Common myeloid progenitor, CD34-positive (primary cell): Measurements from ENCODE around the gene ANKS6.

Source experiments
- CTCF ChIA-PET: fragments of 350-600 bp; sonication (Branson Sonifier 250); formaldehyde crosslinking; loops from one replicate; lab custom pipeline; 2021; ENCODE audit warnings: antibody characterized with exemption; lab: Charles Lee
- POLR2A ChIA-PET: fragments of 350-600 bp; sonication (Branson Sonifier 250); formaldehyde crosslinking; loops from one replicate; lab custom pipeline; 2021; ENCODE audit warnings: antibody characterized with exemption; lab: Charles Lee
- DNase-seq, 3 donors: peaks; one replicate each; pipeline versions ENCODE4 v3.0.0 to v3.0.0-alpha.2; 2013
- H3K27ac ChIP-seq, 2 experiments: 1 replicate in 1 of 2; 2 replicates in 1 of 2; pipeline ENCODE4 v1.7.0; 2013; ENCODE audit warnings: inconsistent platforms in 2 of 2, low read length in 2 of 2, mild to moderate bottlenecking in 2 of 2, low read depth in 1 of 2, moderate library complexity in 1 of 2; ENCODE audit not compliant: severe bottlenecking in 2 of 2, insufficient read depth in 1 of 2, poor library complexity in 1 of 2
- H3K27me3 ChIP-seq, 5 experiments: replicated peaks in 2 of 5; 1 replicate in 3 of 5; 2 replicates in 2 of 5; pipeline versions ENCODE4 v1.6.1 to v1.7.0; 2013; ENCODE audit warnings: low read length in 4 of 5, mild to moderate bottlenecking in 2 of 5, moderate library complexity in 2 of 5, inconsistent platforms in 1 of 5; ENCODE audit not compliant: insufficient read depth in 5 of 5, control insufficient read depth in 4 of 5
- H3K36me3 ChIP-seq, 4 experiments: 1 replicate in 2 of 4; 2 replicates in 2 of 4; pipeline versions ENCODE4 v1.6.1 to v1.7.0; 2013; ENCODE audit warnings: low read length in 3 of 4, control low read depth in 1 of 4, mild to moderate bottlenecking in 1 of 4; ENCODE audit not compliant: control insufficient read depth in 4 of 4, insufficient read depth in 4 of 4
- H3K4me1 ChIP-seq, 4 experiments: 1 replicate in 3 of 4; 2 replicates in 1 of 4; pipeline versions ENCODE4 v1.6.1 to v1.7.1; 2013; ENCODE audit warnings: low read length in 3 of 4, mild to moderate bottlenecking in 3 of 4, control low read depth in 1 of 4, inconsistent platforms in 1 of 4, moderate library complexity in 1 of 4; ENCODE audit not compliant: control insufficient read depth in 4 of 4, insufficient read depth in 4 of 4; ENCODE audit errors: control extremely low read depth in 1 of 4
- H3K4me3 ChIP-seq, 7 experiments: 1 replicate in 4 of 7; 2 replicates in 3 of 7; pipeline versions ENCODE4 v1.5.1 to v1.7.0; 2013; ENCODE audit warnings: mild to moderate bottlenecking in 7 of 7, low read length in 6 of 7, moderate library complexity in 6 of 7, inconsistent platforms in 2 of 7, low read depth in 2 of 7, control low read depth in 1 of 7; ENCODE audit not compliant: insufficient read depth in 4 of 7, control insufficient read depth in 1 of 7; ENCODE audit errors: extremely low read depth in 1 of 7
- H3K9me3 ChIP-seq, 5 experiments: 1 replicate in 4 of 5; 2 replicates in 1 of 5; pipeline versions ENCODE4 v1.6.1 to v1.7.1; 2013; ENCODE audit warnings: low read length in 4 of 5, mild to moderate bottlenecking in 2 of 5, inconsistent platforms in 1 of 5, low read depth in 1 of 5, moderate library complexity in 1 of 5; ENCODE audit not compliant: control insufficient read depth in 4 of 5, insufficient read depth in 2 of 5; ENCODE audit errors: control extremely low read depth in 1 of 5
- WGBS: methylation state at CpG from one replicate; pipeline ENCODE4 v1.1.5; 2013; ENCODE audit not compliant: insufficient coverage; 5-methylcytosine and 5-hydroxymethylcytosine counted together

The ANKS6 gene

DNA sequence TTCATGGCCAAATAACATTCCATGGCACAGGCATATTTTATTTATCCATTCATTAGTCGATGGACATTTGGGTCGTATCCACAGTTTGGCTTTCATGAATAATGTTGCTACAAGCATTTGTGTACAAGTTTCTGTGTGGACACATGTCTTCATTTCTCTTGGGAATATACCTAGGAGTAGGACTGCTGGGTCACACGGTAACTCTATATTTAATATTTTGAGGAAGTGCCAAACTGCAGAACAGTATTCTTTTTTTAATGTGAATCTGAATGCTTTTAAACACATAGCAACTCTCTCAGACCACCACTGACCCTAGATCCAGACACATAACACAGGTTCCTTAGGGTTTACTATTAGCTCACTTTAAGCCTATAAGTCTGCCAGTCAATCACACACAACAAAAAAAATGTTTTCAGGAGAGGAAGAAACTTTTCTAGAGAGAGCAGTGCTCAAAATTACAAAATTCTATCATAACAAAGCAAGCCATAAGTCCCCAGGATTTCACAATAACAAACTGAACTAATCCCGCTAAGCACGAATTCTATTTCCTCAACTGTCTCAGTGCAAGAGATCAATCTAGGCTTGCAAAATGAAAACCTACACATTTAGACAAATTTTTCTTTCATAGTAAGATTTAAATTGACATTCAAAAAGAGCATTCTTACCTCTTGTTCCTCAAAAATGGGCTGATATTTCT is 45.8 kb downstream of the ANKS6 start:
- ChIA-PET CTCF (interaction anchor here (1.4 kb wide), 1 partner anchor 27 kb away, joined by 3 read pairs; no protein-coding TSS in a partner anchor), POLR2A (no interaction called here)
- no peak overlapping the region for H3K27ac ChIP-seq
- peaks cover 0 to 12% (median 0%) of the 10 kb centered on the region in 4 experiments for H3K4me1 ChIP-seq
- peaks cover 0 to 2% (median 0%) of the 10 kb centered on the region in 5 experiments for H3K9me3 ChIP-seq
- H3K4me3 ChIP-seq = no peak overlapping the region
- WGBS = 100% methylated on average over 2 of the region's 5 CpGs
- H3K27me3 ChIP-seq = peaks cover 0 to 4% (median 0%) of the 10 kb centered on the region in 5 experiments
- no peak for DNase-seq
- H3K36me3 ChIP-seq = peaks cover 4 to 36% (median 18%) of the 10 kb centered on the region in 4 experiments

- Histone ChIP-seq H3K36me3 (peaks cover 3 to 33% (median 10%) of the 10 kb centered on the region in 4 experiments), H3K4me3 (no peak overlapping the region), H3K9me3 (no peaks in the 10 kb centered on the region), H3K4me1 (peaks cover 0 to 12% (median 0%) of the 10 kb centered on the region in 4 experiments), H3K27me3 (peaks cover 0 to 17% (median 2%) of the 10 kb centered on the region in 5 experiments), H3K27ac (no peak overlapping the region)
- 100% methylated on average over 3 of the region's 5 CpGs for WGBS
- CTCF ChIA-PET = interaction anchor here (1.3 to 1.4 kb wide), 2 partner anchors 19 to 30 kb away, joined by 3 read pairs; no protein-coding TSS in a partner anchor
- no peak for DNase-seq
- POLR2A ChIA-PET = no interaction called here
These were observed 48.9 kb downstream of the ANKS6 start for GRCh38 chr9:98747476-98747875.

DNA sequence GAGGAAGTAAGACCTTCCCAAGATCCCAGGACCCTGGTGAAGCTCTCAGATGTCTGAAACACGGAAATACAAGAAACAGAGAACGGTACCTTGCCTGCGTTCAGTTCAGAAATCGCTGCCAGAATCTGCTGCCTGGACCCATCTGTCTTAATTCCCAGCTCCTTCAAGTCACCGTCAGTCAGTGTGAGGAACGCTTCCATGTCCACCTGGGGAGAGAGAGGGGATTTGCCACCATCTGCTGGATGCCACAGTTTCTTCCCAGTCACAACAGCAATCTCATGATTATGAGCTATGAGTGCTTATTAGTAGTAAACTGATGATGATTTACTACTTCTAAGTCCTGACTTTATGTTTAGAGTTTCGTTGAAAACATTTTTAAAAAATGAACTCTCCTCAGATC is 50.9 kb downstream of the ANKS6 start:
- CTCF ChIA-PET = interaction anchor here (1.1 kb wide), 1 partner anchor 12 kb away, joined by 3 read pairs; no protein-coding TSS in a partner anchor

GRCh38 chr9:98743818-98744611 is 52.3 kb downstream of the ANKS6 start:
- H3K4me1 ChIP-seq = peaks cover 0 to 10% (median 4%) of the 10 kb centered on the region in 4 experiments
- POLR2A ChIA-PET = no interaction called here
- 94% methylated on average over 6 of the region's 14 CpGs for WGBS

More for the DNA sequence above, 50.9 kb downstream of the ANKS6 start:
- H3K27me3 ChIP-seq = peaks cover 0 to 19% (median 4%) of the 10 kb centered on the region in 5 experiments
- H3K4me1 ChIP-seq = peaks cover 0 to 5% (median 3%) of the 10 kb centered on the region in 4 experiments
- no peak overlapping the region for H3K4me3 ChIP-seq
- peaks cover 3 to 30% (median 6%) of the 10 kb centered on the region in 4 experiments for H3K36me3 ChIP-seq
- no peak for DNase-seq
- POLR2A ChIA-PET = no interaction called here
- no peaks in the 10 kb centered on the region for H3K9me3 ChIP-seq
- H3K27ac ChIP-seq = no peak overlapping the region
- WGBS = 97% methylated on average over 7 of the region's 7 CpGs

DNA sequence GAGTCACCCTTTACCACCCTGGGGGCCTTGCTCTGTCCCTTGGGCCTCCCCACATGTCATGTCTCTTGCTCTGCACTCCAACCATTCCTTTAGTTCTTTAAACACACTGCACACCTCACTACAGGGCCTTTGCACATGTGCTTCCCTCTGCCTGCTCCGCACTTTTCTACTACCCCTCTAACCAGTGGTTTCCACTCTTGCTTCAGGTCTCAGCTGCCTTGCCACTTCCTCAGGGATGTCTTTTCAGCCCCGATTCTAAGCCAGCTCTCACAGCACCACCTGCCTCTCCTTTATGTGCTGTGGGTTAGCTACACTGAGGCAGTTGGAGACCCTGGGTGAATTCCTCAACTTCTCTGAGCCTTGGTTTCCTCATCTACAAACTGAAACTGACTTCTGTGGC is 53.0 kb downstream of the ANKS6 start:
- peaks cover 0 to 10% (median 4%) of the 10 kb centered on the region in 4 experiments for H3K4me1 ChIP-seq
- peaks cover 0 to 3% (median 0%) of the 10 kb centered on the region in 5 experiments for H3K9me3 ChIP-seq
- H3K4me3 ChIP-seq = no peak overlapping the region
- 93% methylated on average over 2 of the region's 2 CpGs for WGBS
- no peak for DNase-seq
- H3K27me3 ChIP-seq = peaks cover 0 to 19% (median 4%) of the 10 kb centered on the region in 5 experiments
- ChIA-PET CTCF (interaction anchor here (1.0 kb wide), 1 partner anchor 11 kb away, joined by 3 read pairs; no protein-coding TSS in a partner anchor), POLR2A (no interaction called here)
- no peak overlapping the region for H3K27ac ChIP-seq
- peaks cover 0 to 26% (median 6%) of the 10 kb centered on the region in 4 experiments for H3K36me3 ChIP-seq

More at GRCh38 chr9:98743818-98744611, 52.3 kb downstream of the ANKS6 start:
- Histone ChIP-seq H3K36me3 (peaks cover 1 to 26% (median 6%) of the 10 kb centered on the region in 4 experiments), H3K27ac (no peak overlapping the region), H3K9me3 (no peaks in the 10 kb centered on the region), H3K4me3 (no peak overlapping the region), H3K27me3 (peaks cover 0 to 19% (median 4%) of the 10 kb centered on the region in 5 experiments)
- DNase-seq = no peak
- CTCF ChIA-PET = interaction anchor here (1.0 kb wide), 1 partner anchor 10 kb away, joined by 3 read pairs; no protein-coding TSS in a partner anchor

GRCh38 chr9:98742325-98743280 is 53.8 kb downstream of the ANKS6 start:
- ChIA-PET CTCF (interaction anchor here (1.0 kb wide), 2 partner anchors 11 to 33 kb away, joined by 3 read pairs; no protein-coding TSS in a partner anchor), POLR2A (no interaction called here)
- Histone ChIP-seq H3K27me3 (peaks cover 0 to 19% (median 4%) of the 10 kb centered on the region in 5 experiments), H3K9me3 (peaks cover 0 to 5% (median 0%) of the 10 kb centered on the region in 5 experiments), H3K27ac (no peak overlapping the region), H3K36me3 (peaks cover 0 to 26% (median 5%) of the 10 kb centered on the region in 4 experiments), H3K4me1 (peaks cover 0 to 10% (median 4%) of the 10 kb centered on the region in 4 experiments), H3K4me3 (no peak overlapping the region)
- DNase-seq = no peak
- 100% methylated on average over 6 of the region's 10 CpGs for WGBS
